HCT116 (cell line): ENCODE data around the gene TEFM. TPM values are rescaled to one million over a fixed set of nuclear protein-coding genes. Genes with fewer than 3 reads are reported as not detected.

ENCODE experiments used
- ATAC-seq: fragments of 200-7000 bp; cut with Tn5 transposase; 2 replicates; pipeline ENCODE4 v1.9.1; 2020; ENCODE audit warnings: mild to moderate bottlenecking, moderate library complexity
- BruUV-seq: library from RNA; stranded (reverse); fragments of 400-500 nt; replicated peaks from 2 replicates; lab custom pipeline; 2021; lab: Mats Ljungman, UMichigan
- CTCF ChIA-PET: fragments of 300-600 bp; sonication (Branson Sonifier 250); formaldehyde crosslinking; loops from one replicate; lab custom pipeline; 2021; ENCODE audit warnings: antibody characterized with exemption; lab: Charles Lee
- POLR2A ChIA-PET: fragments of 300-600, 350-600 bp; sonication (Branson Sonifier 250); formaldehyde crosslinking; loops from one replicate; lab custom pipeline; 2021; ENCODE audit warnings: antibody characterized with exemption; lab: Charles Lee
- RAD21 ChIA-PET, 2 experiments: fragments of 300-600 bp; sonication (Branson Sonifier 250); formaldehyde crosslinking; loops; one replicate each; lab custom pipeline; 2023; ENCODE audit warnings: low total read pairs in 2 of 2; ENCODE audit not compliant: uncharacterized antibody in 2 of 2, unreplicated experiment in 2 of 2, low non-redundant PET in 1 of 2; lab: Charles Lee
- DNase-seq: peaks from one replicate; pipeline ENCODE4 v3.0.0-alpha.2; 2010; ENCODE audit warnings: low read depth, low spot score
- H2AFZ ChIP-seq: fragments of 200-600 bp; shearing (Covaris generic), sonication (generic); 2 replicates; pipeline ENCODE4 v1.6.1; 2017; ENCODE audit warnings: low read depth, mixed run types, mixed read lengths, antibody characterized with exemption, low read length; ENCODE audit not compliant: poor library complexity, severe bottlenecking
- H3K27ac ChIP-seq: 2 replicates; pipeline ENCODE4 v1.5.1; 2012; ENCODE audit warnings: low read depth, low read length
- H3K27me3 ChIP-seq: fragments of 200-600 bp; sonication (generic); 2 replicates; pipeline ENCODE4 v1.6.1; 2016; ENCODE audit warnings: mixed run types, low read length, mixed read lengths; ENCODE audit not compliant: insufficient read depth
- H3K36me3 ChIP-seq, 2 experiments: fragments of 200-500 bp in 1 of 2; fragments of 200-600 bp in 1 of 2; sonication (Bioruptor generic) in 1 of 2; sonication (generic) in 1 of 2; 2 replicates each; pipeline versions ENCODE4 v1.5.1 to v1.6.1; 2014 to 2016; ENCODE audit warnings: low read length in 2 of 2, inconsistent platforms in 1 of 2, mixed read lengths in 1 of 2, mixed run types in 1 of 2; ENCODE audit not compliant: insufficient read depth in 2 of 2, control insufficient read depth in 1 of 2
- H3K4me1 ChIP-seq, 2 experiments: fragments of 200-600 bp in 1 of 2; sonication (generic) in 1 of 2; 2 replicates each; pipeline versions ENCODE4 v1.5.1 to v1.6.1; 2012 to 2017; ENCODE audit warnings: low read length in 2 of 2, inconsistent platforms in 1 of 2, mild to moderate bottlenecking in 1 of 2, mixed read lengths in 1 of 2, mixed run types in 1 of 2, moderate library complexity in 1 of 2; ENCODE audit not compliant: insufficient read depth in 2 of 2, control insufficient read depth in 1 of 2
- H3K4me2 ChIP-seq: fragments of 200-600 bp; sonication (generic); 2 replicates; pipeline ENCODE4 v1.6.1; 2017; ENCODE audit warnings: mixed run types, low read length, mixed read lengths
- H3K4me3 ChIP-seq, 2 experiments: fragments of 200-600 bp in 1 of 2; sonication (generic) in 1 of 2; replicated peaks in 1 of 2; 2 replicates each; pipeline ENCODE4 v1.5.1; 2011 to 2016; ENCODE audit warnings: low read length in 2 of 2, control low read depth in 1 of 2, low read depth in 1 of 2, mild to moderate bottlenecking in 1 of 2, mixed read lengths in 1 of 2, mixed run types in 1 of 2
- H3K79me2 ChIP-seq: fragments of 200-600 bp; sonication (generic); 2 replicates; pipeline ENCODE4 v1.6.1; 2017; ENCODE audit warnings: mild to moderate bottlenecking, mixed run types, low read length, moderate library complexity, mixed read lengths; ENCODE audit not compliant: insufficient read depth
- H3K9ac ChIP-seq: fragments of 200-600 bp; sonication (generic); 2 replicates; pipeline ENCODE4 v1.6.1; 2016; ENCODE audit warnings: low read length, mixed read lengths
- H3K9me2 ChIP-seq: fragments of 200-600 bp; sonication (generic), shearing (Covaris generic); 2 replicates; pipeline ENCODE4 v1.6.1; 2017; ENCODE audit warnings: mixed run types, mild to moderate bottlenecking, moderate library complexity; ENCODE audit not compliant: insufficient read depth
- H3K9me3 ChIP-seq, 2 experiments: fragments of 200-500 bp in 1 of 2; fragments of 200-600 bp in 1 of 2; sonication (Bioruptor generic) in 1 of 2; sonication (generic) in 1 of 2; 2 replicates each; pipeline ENCODE4 v1.6.1; 2014 to 2017; ENCODE audit warnings: low read length in 2 of 2, mixed read lengths in 2 of 2, inconsistent platforms in 1 of 2, low read depth in 1 of 2, mild to moderate bottlenecking in 1 of 2, mixed run types in 1 of 2, moderate library complexity in 1 of 2; ENCODE audit not compliant: control insufficient read depth in 1 of 2, insufficient read depth in 1 of 2
- H4K20me1 ChIP-seq: fragments of 200-600 bp; sonication (generic), shearing (Covaris generic); 2 replicates; pipeline ENCODE4 v1.6.1; 2017; ENCODE audit warnings: mixed run types, mild to moderate bottlenecking, moderate library complexity; ENCODE audit not compliant: insufficient read depth
- ATF3 ChIP-seq: IDR thresholded peaks from 2 replicates; pipeline ENCODE4 v1.6.1; 2012
- CBX3 ChIP-seq: IDR thresholded peaks from 2 replicates; pipeline ENCODE4 v1.6.1; 2012; ENCODE audit warnings: low read depth
- EGR1 ChIP-seq: IDR thresholded peaks from 2 replicates; pipeline ENCODE4 v1.6.1; 2012; ENCODE audit warnings: low read depth
- ELF1 ChIP-seq: IDR thresholded peaks from 2 replicates; pipeline ENCODE4 v1.6.1; 2012; ENCODE audit warnings: low read depth, borderline replicate concordance
- EZH2 ChIP-seq: fragments of 200-600 bp; sonication (generic); IDR thresholded peaks from 2 replicates; pipeline ENCODE4 v1.6.1; 2017; ENCODE audit warnings: antibody characterized with exemption, mixed run types
- EZH2phosphoT487 ChIP-seq: fragments of 200-600 bp; IDR thresholded peaks from 2 replicates; pipeline ENCODE4 v1.6.1; 2018; ENCODE audit warnings: antibody characterized with exemption, borderline replicate concordance
- MAX ChIP-seq: IDR thresholded peaks from 2 replicates; pipeline ENCODE4 v1.6.1; 2012
- POLR2A ChIP-seq: IDR thresholded peaks from 2 replicates; pipeline ENCODE4 v1.7.0; 2011; ENCODE audit warnings: borderline replicate concordance; ENCODE audit not compliant: insufficient read depth, insufficient read length; ENCODE audit errors: extremely low read depth
- POLR2AphosphoS5 ChIP-seq: IDR thresholded peaks from 2 replicates; pipeline ENCODE4 v1.6.1; 2011; ENCODE audit warnings: mild to moderate bottlenecking, low read depth, low read length, moderate library complexity
- RAD21 ChIP-seq: IDR thresholded peaks from 2 replicates; pipeline ENCODE4 v1.6.1; 2012; ENCODE audit warnings: low read depth, mild to moderate bottlenecking
- SIN3A ChIP-seq: IDR thresholded peaks from 2 replicates; pipeline ENCODE4 v1.6.1; 2012; ENCODE audit warnings: low read depth
- SP1 ChIP-seq: IDR thresholded peaks from 2 replicates; pipeline ENCODE4 v1.6.1; 2012; ENCODE audit warnings: low read depth
- SRF ChIP-seq: IDR thresholded peaks from 2 replicates; pipeline ENCODE4 v1.6.1; 2012; ENCODE audit warnings: low read depth
- YY1 ChIP-seq: IDR thresholded peaks from 2 replicates; pipeline ENCODE4 v1.6.1; 2011; ENCODE audit warnings: low read length, low read depth, moderate library complexity, mild to moderate bottlenecking; ENCODE audit not compliant: insufficient replicate concordance; ENCODE audit errors: extremely low read depth
- ZNF274 ChIP-seq: fragments of 200-500 bp; sonication (Bioruptor generic); IDR thresholded peaks from 2 replicates; pipeline ENCODE4 v1.6.1; 2014; ENCODE audit warnings: mild to moderate bottlenecking, low read depth, low read length, inconsistent platforms
- intact Hi-C: fragments of 100-400 bp; cut with micrococcal nuclease; formaldehyde crosslinking; loops from 2 replicates; pipeline ENCODE4 v1.10.0; 2022
- total RNA-seq: library from RNA; stranded (reverse); gene quantifications from one replicate; pipeline ENCODE4 v1.2.1, GENCODE V29; 2021; ENCODE audit not compliant: unreplicated experiment
- TF ChIP-seq, protein P1 (sequence below): IDR thresholded peaks from 2 replicates; pipeline ENCODE4 v1.6.1; 2012; ENCODE audit warnings: low read depth

The TEFM gene
- total RNA-seq, 1 experiment from 2014 or later, result 13.1 TPM

GRCh38 chr17:30950189-30950588, 44.2 kb upstream of the TEFM start:
- TF ChIP-seq ELF1, result no peak
- no peak for TF ChIP-seq POLR2AphosphoS5
- no peak for TF ChIP-seq ZNF274
- TF ChIP-seq POLR2A, result no peak
- TF ChIP-seq, protein P1, sequence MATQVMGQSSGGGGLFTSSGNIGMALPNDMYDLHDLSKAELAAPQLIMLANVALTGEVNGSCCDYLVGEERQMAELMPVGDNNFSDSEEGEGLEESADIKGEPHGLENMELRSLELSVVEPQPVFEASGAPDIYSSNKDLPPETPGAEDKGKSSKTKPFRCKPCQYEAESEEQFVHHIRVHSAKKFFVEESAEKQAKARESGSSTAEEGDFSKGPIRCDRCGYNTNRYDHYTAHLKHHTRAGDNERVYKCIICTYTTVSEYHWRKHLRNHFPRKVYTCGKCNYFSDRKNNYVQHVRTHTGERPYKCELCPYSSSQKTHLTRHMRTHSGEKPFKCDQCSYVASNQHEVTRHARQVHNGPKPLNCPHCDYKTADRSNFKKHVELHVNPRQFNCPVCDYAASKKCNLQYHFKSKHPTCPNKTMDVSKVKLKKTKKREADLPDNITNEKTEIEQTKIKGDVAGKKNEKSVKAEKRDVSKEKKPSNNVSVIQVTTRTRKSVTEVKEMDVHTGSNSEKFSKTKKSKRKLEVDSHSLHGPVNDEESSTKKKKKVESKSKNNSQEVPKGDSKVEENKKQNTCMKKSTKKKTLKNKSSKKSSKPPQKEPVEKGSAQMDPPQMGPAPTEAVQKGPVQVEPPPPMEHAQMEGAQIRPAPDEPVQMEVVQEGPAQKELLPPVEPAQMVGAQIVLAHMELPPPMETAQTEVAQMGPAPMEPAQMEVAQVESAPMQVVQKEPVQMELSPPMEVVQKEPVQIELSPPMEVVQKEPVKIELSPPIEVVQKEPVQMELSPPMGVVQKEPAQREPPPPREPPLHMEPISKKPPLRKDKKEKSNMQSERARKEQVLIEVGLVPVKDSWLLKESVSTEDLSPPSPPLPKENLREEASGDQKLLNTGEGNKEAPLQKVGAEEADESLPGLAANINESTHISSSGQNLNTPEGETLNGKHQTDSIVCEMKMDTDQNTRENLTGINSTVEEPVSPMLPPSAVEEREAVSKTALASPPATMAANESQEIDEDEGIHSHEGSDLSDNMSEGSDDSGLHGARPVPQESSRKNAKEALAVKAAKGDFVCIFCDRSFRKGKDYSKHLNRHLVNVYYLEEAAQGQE, result no peak
- no peak for TF ChIP-seq EGR1
- no peak for TF ChIP-seq RAD21
- no peak for TF ChIP-seq YY1
- TF ChIP-seq SRF, result no peak
- TF ChIP-seq SP1, result no peak
- no peak for TF ChIP-seq SIN3A
- no peak for TF ChIP-seq EZH2
- TF ChIP-seq CBX3, result no peak
- no peak for TF ChIP-seq EZH2phosphoT487
- no peak for TF ChIP-seq MAX
- no peak for TF ChIP-seq ATF3
- H3K27ac ChIP-seq, result no peak overlapping the region
- DNase-seq (no peak), ATAC-seq (no peak)
- H3K79me2 ChIP-seq, result no peaks in the 10 kb centered on the region
- ChIA-PET POLR2A (no interaction called here), CTCF (no interaction called here), RAD21 (no interaction called here)
- no peaks in the 10 kb centered on the region for H3K9me2 ChIP-seq
- intact Hi-C loops, result no loop called here
- H3K4me1 ChIP-seq, result no peaks in the 10 kb centered on the region; a peak in 1 of 4 replicates
- no peaks in the 10 kb centered on the region for H3K27me3 ChIP-seq
- H2AFZ ChIP-seq, result no peak overlapping the region
- H3K4me2 ChIP-seq, result no peak overlapping the region
- no peak overlapping the region for H3K4me3 ChIP-seq
- BruUV-seq, result no TSS peak
- 0 out of 4 replicates have a peak, but pooled peaks cover 0 to 2% of the 10 kb centered on the region in 2 experiments for H3K36me3 ChIP-seq
- H3K9me3 ChIP-seq, result no peaks in the 10 kb centered on the region
- no peak overlapping the region for H3K9ac ChIP-seq
- no peaks in the 10 kb centered on the region for H4K20me1 ChIP-seq
